ENCODE results near the gene PLXNA1.
A peak's percentile ranks its signal among the peaks of the same experiment; 100 is the strongest.

PLXNA1 gene

GRCh38 chr3:126983276-126983652 lies 349 bp downstream of the PLXNA1 start:
- DNase-seq (ENCODE audit: low read depth), result no peak
- TF ChIP-seq CTCF (conservative IDR thresholded peaks at IDR 0.05; ENCODE audit: low read length), result no peak
- peak overlapping the region; percentile 72 for H3K4me3 ChIP-seq (ENCODE audit: low read length)

GRCh38 chr3:126983653-126984390 lies 907 bp downstream of the PLXNA1 start:
- peak overlapping the region; percentile 72 for H3K4me3 ChIP-seq (ENCODE audit: low read length)
- DNase-seq (ENCODE audit: low read depth), result no peak
- TF ChIP-seq CTCF (conservative IDR thresholded peaks at IDR 0.05; ENCODE audit: low read length), result no peak

- no peak for TF ChIP-seq CTCF (conservative IDR thresholded peaks at IDR 0.05; ENCODE audit: low read length)
- peak overlapping the region; percentile 72 for H3K4me3 ChIP-seq (ENCODE audit: low read length)
- DNase-seq (ENCODE audit: low read depth), result no peak
Measured at GRCh38 chr3:126984391-126985131, 1.6 kb downstream of the PLXNA1 start.

DNA sequence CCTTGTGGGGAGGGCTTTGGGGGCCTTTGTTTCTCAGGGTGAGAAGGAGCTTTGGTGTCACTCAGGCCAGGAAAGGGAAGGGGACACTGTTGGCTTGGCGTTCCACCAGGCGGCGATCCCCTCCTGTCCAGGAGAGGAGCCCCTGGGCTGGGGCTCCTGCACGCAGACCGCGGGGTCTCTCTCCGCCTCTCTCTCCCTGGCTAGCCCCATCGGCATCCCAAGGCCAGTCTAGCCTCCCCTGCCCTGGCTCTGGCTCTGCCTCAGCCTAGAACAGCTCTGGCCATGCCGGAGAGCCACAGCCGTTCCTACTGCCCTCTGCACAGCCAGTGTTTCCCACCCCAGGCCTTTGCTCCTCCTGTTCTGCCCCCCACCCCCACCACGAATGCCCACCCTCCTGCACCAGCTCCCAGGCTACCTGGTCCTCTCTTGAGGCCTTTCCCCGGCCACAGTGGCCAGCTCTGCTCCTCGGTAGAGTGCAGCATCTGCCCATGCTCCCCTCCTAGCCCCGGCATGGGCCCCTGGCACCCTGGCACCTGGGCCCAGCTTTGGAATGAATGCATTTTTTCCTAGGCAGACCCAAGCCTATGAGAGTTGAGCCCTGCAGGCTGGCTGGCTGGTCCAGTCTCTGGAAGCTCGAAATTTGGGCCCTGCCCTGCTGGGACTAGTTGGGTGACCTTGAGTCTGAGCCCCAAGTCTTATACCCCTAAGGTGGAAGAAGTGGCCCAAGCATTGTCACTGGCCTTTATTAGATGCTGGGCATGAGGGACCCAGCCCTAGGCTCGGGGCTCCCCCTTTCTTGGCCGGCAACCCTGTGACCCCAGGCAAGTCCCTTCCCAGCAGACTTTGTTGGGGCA lies 2.4 kb downstream of the PLXNA1 start:
- DNase-seq (ENCODE audit: low read depth), result no peak
- H3K4me3 ChIP-seq (ENCODE audit: low read length), result peak overlapping the region; percentile 72
- TF ChIP-seq CTCF (conservative IDR thresholded peaks at IDR 0.05; ENCODE audit: low read length), result no peak

- TF ChIP-seq CTCF (conservative IDR thresholded peaks at IDR 0.05; ENCODE audit: low read length), result no peak
- DNase-seq (ENCODE audit: low read depth), result no peak
Measured at GRCh38 chr3:126986001-126986400, 3.1 kb downstream of the PLXNA1 start.

DNA sequence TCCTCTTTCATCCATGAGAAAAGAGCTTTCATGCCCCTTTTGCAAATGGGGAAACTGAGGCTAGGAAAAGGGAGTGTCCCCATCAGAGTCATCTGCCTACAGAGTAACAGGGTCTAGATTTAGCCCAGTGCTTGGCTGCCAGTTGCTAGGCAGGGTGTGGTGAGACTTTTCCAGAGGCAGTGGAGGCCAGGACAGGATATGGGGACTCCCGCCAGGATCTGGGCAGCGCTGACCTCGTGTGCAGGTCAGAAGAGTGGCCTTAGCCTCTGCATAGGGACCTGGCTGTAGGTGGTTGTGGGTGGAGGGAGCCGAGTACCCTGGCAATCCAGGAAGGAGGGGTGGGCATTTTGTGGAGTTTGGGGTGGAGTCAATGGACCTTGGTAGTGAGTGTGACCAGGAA lies 4.2 kb downstream of the PLXNA1 start:
- TF ChIP-seq CTCF (conservative IDR thresholded peaks at IDR 0.05; ENCODE audit: low read length), result no peak
- DNase-seq (ENCODE audit: low read depth), result no peak
- no peak overlapping the region for H3K4me3 ChIP-seq (ENCODE audit: low read length)

More at GRCh38 chr3:126986001-126986400, 3.1 kb downstream of the PLXNA1 start:
- H3K4me3 ChIP-seq (ENCODE audit: low read length), result peak overlapping the region; percentile 72; the same call in 1 of the 2 replicates
